HG03378 (cell line): ENCODE measurements around the gene BCAS4.
"Not testable (repeated sequence)": the region's sequence is repeated elsewhere in the genome, so short reads cannot be mapped to it uniquely, and the experiment has no call there.

ENCODE experiments used
- ATAC-seq: cut with Tn5 transposase; IDR thresholded peaks from one replicate; pipeline ENCODE4 v1.9.1; 2021; ENCODE audit warnings: mild to moderate bottlenecking, moderate library complexity; ENCODE audit not compliant: unreplicated experiment

The BCAS4 gene

GRCh38 chr20:50874111-50874757 is 79.4 kb downstream of the BCAS4 start:
- no peak for ATAC-seq

- no peak for ATAC-seq
Observed at GRCh38 chr20:50874758-50875665, 80.2 kb downstream of the BCAS4 start.

- no peak for ATAC-seq
Observed at GRCh38 chr20:50876063-50876685, 81.3 kb downstream of the BCAS4 start.

GRCh38 chr20:50876816-50877215 is 82.0 kb downstream of the BCAS4 start:
- no peak for ATAC-seq

GRCh38 chr20:50877232-50877743 is 82.4 kb downstream of the BCAS4 start:
- no peak for ATAC-seq

GRCh38 chr20:50879649-50880550 is 85.0 kb downstream of the BCAS4 start:
- ATAC-seq, result no peak

- ATAC-seq, result not testable (repeated sequence)
Observed at GRCh38 chr20:50881759-50882424, 87.0 kb downstream of the BCAS4 start.

- no peak for ATAC-seq
Observed at GRCh38 chr20:50883856-50884255, 89.0 kb downstream of the BCAS4 start.

GRCh38 chr20:50885068-50885467 is 90.2 kb downstream of the BCAS4 start:
- ATAC-seq, result no peak

GRCh38 chr20:50885781-50886180 is 90.9 kb downstream of the BCAS4 start:
- no peak for ATAC-seq

GRCh38 chr20:50886184-50886790 is 91.4 kb downstream of the BCAS4 start:
- no peak for ATAC-seq

GRCh38 chr20:50887576-50887975 is 92.7 kb downstream of the BCAS4 start:
- no peak for ATAC-seq

GRCh38 chr20:50891138-50891537 is 96.3 kb downstream of the BCAS4 start:
- ATAC-seq, result no peak

GRCh38 chr20:50892394-50892793 is 97.5 kb downstream of the BCAS4 start:
- ATAC-seq, result no peak

GRCh38 chr20:50893620-50894019 is 98.8 kb downstream of the BCAS4 start:
- no peak for ATAC-seq

GRCh38 chr20:50895111-50895830 is 100.4 kb downstream of the BCAS4 start:
- ATAC-seq, result no peak

GRCh38 chr20:50898475-50898874 is 103.6 kb downstream of the BCAS4 start:
- ATAC-seq, result no peak

- no peak for ATAC-seq
Observed at GRCh38 chr20:50900261-50900660, 105.4 kb downstream of the BCAS4 start.

GRCh38 chr20:50901301-50901700 is 106.4 kb downstream of the BCAS4 start:
- no peak for ATAC-seq
